Middle frontal gyrus (tissue), 1 donor: ENCODE results near the gene NRF1.
"Not testable (repeated sequence)": the region's sequence is repeated elsewhere in the genome, so short reads cannot be mapped to it uniquely, and the experiment has no call there.

Source experiments
- DNase-seq: peaks from one replicate; pipeline ENCODE4 v3.0.0-alpha.2; 2015; ENCODE audit warnings: low spot score; ENCODE audit errors: extremely low spot score

NRF1 gene

GRCh38 chr7:129611246-129612111, at the start of gene NRF1:
NRF1 (plus strand) TSS chr7:129611720; CDS start chr7:129657352, 45,632 bp downstream.
- peak; percentile 78 for DNase-seq

GRCh38 chr7:129566323-129566722, 45.2 kb upstream of the NRF1 start:
- DNase-seq, result not testable (repeated sequence)

DNA sequence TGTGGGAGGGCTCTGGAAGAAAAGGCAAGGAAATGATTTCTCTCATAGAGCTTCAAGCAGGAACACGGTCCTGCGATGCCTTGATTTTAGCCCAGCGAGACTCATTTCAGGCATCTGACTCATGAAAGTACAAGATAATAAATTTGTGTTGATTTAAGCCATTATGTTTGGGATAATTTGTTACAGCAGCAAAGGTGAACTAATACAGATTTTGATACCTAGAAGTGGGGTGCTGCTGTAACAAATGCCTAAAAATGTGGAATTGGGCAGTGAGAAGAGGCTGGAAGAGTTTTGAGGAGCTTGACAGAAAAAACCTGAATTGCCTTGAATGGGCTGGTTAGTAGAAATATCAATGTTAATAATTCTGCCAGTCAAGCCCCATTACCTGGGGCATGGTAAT, 44.1 kb upstream of the NRF1 start:
- no peak for DNase-seq

- no peak for DNase-seq
These were observed 43.3 kb upstream of the NRF1 start for GRCh38 chr7:129568240-129568639.

DNA sequence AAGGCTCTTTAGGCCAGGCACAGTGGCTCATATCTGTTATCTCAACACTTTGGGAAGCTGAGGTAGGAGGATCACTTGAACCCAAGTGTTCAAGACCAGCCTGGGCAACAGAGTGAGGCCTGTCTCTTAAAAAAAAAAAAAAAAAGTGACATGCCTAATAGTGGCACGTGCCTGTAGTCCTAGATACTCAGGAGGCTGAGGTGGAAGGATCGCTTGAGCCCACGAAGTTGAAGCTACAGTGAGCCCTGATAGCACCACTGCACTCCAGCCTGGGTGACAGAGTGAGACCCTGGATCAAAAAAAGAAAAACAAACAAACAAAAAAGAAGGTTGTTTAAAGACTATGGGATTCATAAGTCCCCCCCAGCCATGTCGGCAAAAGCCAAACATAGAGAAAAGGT, 42.2 kb upstream of the NRF1 start:
- no peak for DNase-seq

DNA sequence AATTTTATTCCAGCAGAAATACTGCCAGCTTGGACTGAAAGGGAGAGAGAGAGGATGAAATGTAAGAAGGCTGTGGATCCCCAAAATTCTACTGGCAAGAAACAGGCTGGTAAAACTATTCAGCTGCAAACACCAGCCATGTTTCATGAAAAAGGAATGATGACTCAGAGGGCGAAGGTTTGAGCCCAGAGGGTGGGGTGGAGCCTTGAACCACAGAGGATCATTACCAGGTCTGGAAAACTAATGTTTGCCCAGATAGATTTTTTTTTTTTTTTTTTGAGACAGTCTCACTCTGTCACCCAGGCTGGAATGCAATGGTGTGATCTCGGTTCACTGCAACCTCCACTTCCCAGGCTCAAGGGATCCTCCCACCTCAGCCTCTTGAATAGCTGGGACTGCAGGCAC, 41.7 kb upstream of the NRF1 start:
- DNase-seq, result no peak

DNA sequence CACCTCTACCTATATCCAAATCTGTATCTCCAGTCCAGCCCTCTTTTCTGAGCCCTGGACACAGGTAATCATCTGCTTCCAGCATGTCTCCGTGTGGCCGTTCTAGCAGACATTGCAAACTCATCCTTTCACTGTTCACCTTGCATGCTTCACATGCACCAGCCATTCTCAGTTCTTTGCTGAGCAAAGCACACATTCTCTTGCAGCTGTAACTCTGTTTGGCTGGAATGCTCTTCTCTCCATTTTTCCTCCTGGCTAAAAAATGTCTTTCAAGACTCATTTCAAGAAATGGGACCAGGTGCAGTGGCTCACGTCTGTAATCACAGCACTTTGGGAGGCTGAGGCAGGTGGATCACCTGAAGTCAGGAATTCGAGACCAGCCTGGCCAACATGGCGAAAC, 40.3 kb upstream of the NRF1 start:
- DNase-seq, result no peak

GRCh38 chr7:129572205-129572604, 39.3 kb upstream of the NRF1 start:
- no peak for DNase-seq

- no peak for DNase-seq
These were observed 37.0 kb upstream of the NRF1 start for GRCh38 chr7:129574487-129574886.

DNA sequence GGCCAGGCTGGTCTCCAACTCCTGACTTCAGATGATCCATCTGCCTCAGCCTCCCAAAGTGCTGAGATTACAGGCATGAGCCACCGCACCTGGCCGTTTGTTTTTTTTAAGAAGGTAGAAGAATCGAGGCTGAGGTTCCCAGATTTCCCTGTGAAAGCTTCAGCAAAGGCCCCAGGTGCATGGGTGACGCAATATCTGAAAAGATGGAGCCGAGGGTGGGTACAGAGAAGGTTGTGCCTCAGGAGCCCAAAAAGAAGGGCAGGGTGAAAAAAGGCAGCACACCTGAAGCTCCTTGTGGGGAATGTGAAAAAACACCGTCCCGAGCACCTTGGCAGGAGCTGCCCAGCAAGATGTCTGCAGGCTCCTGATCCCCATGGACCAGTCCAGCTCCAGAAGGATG, 35.8 kb upstream of the NRF1 start:
- no peak for DNase-seq

GRCh38 chr7:129576138-129576537, 35.4 kb upstream of the NRF1 start:
- DNase-seq, result no peak

GRCh38 chr7:129578829-129579228, 32.7 kb upstream of the NRF1 start:
- no peak for DNase-seq

- DNase-seq, result not testable (repeated sequence)
These were observed 25.3 kb upstream of the NRF1 start for GRCh38 chr7:129586179-129586578.

DNA sequence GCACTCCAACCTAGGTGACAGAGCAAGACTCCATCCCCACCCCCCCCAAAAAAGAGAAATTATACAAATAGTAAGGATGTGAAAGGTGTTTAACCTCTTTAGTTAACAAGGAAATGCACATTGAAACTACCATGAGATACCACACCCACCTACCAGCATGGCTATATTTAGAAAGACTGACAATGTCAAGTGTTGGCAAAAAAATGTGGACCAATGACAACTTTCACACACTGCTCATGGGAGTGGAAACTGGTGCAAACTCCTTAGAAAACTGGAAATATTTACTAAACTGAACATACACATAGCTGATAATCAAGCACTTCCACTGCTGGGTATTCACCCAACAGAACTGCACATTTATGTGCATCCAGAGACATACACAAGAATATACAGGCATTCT, 23.3 kb upstream of the NRF1 start:
- no peak for DNase-seq

DNA sequence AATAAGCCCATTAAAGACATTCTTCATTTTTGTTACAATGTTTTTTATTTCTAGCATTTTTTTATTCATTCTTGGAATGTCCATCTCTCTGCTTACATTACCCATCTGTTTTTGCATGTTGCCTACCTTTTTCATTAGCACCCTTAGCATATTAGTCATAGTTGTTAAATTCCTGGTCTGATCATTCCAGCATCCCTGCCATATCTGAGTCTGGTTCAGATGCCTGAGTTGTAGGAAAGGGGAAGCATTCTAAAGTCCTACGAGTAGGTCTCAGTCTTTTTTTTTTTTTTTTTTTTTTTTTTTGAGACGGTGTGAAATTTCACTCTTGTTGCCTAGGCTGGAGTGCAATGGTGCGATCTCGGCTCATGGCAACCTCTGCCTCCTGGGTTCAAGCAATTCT, 19.7 kb upstream of the NRF1 start:
- DNase-seq, result no peak

- DNase-seq, result not testable (repeated sequence)
These were observed 15.1 kb upstream of the NRF1 start for GRCh38 chr7:129596386-129596785.

DNA sequence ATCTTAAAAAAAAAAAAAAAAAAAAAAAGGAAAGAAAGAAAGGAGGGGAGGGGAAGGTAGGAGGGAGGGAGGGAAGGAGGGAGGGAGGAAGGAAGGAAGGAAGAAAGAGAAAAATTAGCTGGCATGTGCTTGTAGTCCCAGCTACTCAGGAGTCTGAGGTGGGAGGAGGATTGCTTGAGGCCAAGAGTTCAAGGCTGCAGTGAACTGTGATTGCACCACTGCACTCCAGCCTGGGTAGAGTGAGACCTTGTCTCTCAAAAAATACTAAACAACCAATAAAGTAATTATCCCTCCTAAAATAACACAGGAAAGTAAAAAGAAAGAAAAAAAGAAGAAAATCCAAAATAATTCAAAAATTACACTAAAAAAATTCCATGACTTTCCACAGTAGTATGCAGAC, 13.8 kb upstream of the NRF1 start:
- no peak for DNase-seq

- DNase-seq, result no peak
These were observed 12.3 kb upstream of the NRF1 start for GRCh38 chr7:129599174-129599573.

GRCh38 chr7:129603594-129603993, 7.9 kb upstream of the NRF1 start:
- not testable (repeated sequence) for DNase-seq

GRCh38 chr7:129604021-129604420, 7.5 kb upstream of the NRF1 start:
- not testable (repeated sequence) for DNase-seq

DNA sequence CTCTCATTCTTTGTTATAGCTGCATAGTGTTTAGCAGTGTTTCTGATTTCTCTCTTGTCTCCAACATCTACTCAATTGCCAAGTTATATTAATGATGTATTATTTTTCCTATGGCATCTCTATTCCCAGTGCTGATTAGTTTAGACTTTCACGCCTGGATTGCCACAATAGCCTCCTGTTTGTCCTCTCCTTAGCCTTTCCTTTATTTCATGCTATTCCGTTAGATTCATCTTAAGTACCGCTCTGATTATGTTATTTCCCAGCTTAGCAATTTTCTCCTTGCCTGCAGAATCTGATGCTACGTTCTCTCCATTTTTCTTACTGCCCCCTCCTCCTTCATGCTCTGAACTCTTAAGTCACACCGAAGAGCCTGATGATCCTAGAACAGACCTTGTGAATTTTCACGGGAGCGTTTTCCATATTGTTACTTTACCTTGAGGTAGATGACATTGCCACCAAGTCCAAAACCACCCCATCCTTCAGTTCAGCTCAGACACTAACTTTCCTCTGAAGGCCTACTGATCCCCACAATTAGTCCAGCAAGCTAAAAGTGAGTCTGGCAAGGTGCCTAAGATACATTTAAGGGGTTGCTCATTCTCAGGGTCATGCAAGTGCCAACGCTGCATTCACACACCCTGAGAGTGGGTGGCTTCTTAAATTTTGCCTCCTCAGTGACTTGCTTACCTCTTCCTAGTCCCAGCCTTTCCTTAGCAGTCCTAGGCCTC, 6.6 kb upstream of the NRF1 start:
- no peak for DNase-seq

- no peak for DNase-seq
These were observed 5.4 kb upstream of the NRF1 start for GRCh38 chr7:129605960-129606614.
